GM23248 (cell line): ENCODE measurements around the gene VWA8.

Experiments used
- EZH2 ChIP-seq: fragments of 200-600 bp; sonication (generic); IDR thresholded peaks from 2 replicates; pipeline ENCODE4 v1.6.1; 2018; ENCODE audit warnings: antibody characterized with exemption, mild to moderate bottlenecking; ENCODE audit not compliant: insufficient read depth, poor library complexity, severe bottlenecking
- EZH2phosphoT487 ChIP-seq: fragments of 200-600 bp; sonication (generic); IDR thresholded peaks from 2 replicates; pipeline ENCODE4 v1.6.1; 2018; ENCODE audit warnings: antibody characterized with exemption, moderate library complexity, mild to moderate bottlenecking, low read depth; ENCODE audit not compliant: insufficient read depth

- TF ChIP-seq EZH2, result no peak
- no peak for TF ChIP-seq EZH2phosphoT487
Measured at GRCh38 chr13:41858780-41859179, 102.1 kb downstream of the VWA8 start.
